ENCODE results near the gene CPT1A.
A peak's percentile ranks its signal among the peaks of the same experiment; 100 is the strongest.

Gene CPT1A

GRCh38 chr11:68854273-68854958 lies 12.7 kb upstream of the CPT1A start:
- no peak for DNase-seq (ENCODE audit: low read depth, low spot score)

DNA sequence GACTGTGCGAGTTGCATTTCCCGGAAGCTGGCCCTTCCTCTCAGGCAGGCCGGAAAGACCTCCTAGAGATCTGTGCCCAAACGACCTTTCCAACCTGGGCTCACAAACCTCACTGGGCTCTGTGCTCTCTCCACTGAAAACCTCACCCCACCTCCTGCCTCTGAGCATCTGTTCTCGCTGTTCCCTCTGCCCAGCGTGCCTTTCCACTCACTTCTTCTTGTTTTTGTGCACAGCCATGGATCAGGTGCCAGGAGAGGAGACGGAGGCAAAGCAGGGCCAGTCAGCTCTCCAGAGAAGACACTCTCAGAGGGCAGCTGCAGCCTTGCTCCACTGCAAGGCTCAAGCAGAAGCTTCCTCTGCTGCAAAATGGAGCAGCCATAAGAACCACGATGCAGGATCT lies 10.9 kb upstream of the CPT1A start:
- no peak for DNase-seq (ENCODE audit: low read depth, low spot score)

DNA sequence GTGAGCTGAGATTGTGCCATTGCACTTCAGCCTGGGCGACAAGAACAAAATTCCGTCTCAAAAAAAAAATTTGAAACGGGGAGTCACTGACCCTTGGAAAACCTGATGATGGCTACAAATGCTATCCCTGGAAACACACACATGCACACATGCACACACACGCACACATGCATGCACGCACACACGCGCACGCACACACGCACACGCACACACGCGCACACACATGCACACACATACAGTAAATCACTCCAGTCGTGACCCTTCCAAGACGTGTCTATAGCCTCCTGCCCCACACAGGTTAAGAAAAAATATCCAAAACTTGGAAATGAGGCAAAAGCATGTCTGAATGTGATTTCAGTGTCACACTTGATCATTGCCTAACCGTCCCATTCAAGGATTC lies 6.7 kb upstream of the CPT1A start:
- no peak for DNase-seq (ENCODE audit: low read depth, low spot score)

DNA sequence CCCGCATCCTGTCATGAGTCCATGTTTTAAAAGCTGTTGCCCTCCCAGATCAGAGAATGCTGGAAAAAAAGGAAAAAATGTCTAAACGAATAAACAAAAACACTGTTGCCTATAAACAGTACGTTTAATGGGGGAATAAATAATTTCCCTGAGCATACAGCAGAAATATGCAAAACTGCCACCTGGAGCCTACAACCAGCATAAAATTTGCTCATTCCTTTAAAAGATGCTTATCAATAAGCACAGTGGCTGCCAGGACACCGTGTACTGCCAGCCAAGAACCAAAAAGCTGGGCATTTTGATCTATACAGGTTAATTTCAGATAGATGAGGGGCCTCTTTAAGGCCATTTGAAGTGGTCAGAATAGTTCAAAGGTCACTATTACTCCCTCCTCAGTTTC lies 5.7 kb upstream of the CPT1A start:
- no peak for DNase-seq (ENCODE audit: low read depth, low spot score)

DNA sequence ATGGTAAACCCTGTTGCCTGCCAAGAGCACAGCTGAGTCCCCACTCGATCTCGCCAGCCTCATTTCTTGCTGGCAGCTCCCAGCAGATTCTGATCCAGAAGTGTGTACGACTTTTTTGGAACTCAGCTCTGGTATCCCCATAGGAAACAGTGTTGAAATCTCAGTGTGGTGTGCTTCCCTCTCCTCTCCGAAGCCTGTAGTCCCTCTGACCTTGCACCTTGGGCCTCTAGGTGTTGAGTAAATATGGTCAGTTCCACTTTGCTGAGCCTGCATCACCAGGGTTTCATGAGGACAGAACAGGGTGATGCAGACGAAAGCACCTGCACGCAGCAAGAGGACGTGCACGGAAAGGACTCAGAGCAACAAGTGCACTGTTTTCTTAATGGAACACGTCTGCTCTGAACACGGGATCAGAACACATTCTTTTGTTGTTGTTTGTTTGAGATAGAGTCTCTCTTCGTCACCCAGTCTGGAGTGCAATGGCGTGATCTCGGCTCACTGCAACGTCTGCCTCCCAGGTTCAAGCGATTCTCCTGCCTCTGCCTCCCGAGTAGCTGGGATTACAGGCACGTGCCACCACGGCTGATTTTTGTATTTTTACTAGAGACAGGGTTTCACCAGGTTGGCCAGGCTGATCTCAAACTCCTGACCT lies 3.8 kb upstream of the CPT1A start:
- DNase-seq (ENCODE audit: low read depth, low spot score) = no peak

DNA sequence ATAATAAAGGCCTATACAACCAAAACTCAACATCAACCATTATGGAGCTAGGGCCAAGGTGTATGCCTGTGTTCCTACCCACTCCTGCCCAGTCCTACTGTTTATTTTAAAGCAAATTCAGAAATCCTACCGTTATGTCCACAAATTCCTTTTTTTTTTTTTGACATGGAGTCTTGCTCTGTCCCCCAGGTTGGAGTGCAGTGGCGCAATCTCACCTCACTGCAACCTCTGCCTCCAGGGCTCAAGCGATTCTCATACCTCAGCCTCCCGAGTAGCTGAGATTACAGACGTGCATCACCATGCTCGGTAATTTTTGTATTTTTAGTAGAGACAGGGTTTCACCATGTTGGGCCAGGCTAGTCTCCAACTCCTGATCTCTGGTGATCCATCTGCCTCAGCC lies 3.1 kb upstream of the CPT1A start:
- no peak for DNase-seq (ENCODE audit: low read depth, low spot score)

GRCh38 chr11:68844376-68844775 lies 2.7 kb upstream of the CPT1A start:
- DNase-seq (ENCODE audit: low read depth, low spot score) = no peak

GRCh38 chr11:68843703-68844312 lies 2.1 kb upstream of the CPT1A start:
- DNase-seq (ENCODE audit: low read depth, low spot score) = no peak

GRCh38 chr11:68843052-68843561 lies 1.4 kb upstream of the CPT1A start:
- no peak for DNase-seq (ENCODE audit: low read depth, low spot score)

- DNase-seq (ENCODE audit: low read depth, low spot score) = no peak
Measured at GRCh38 chr11:68842427-68843051, 823 bp upstream of the CPT1A start.

GRCh38 chr11:68840661-68841653 lies 759 bp downstream of the CPT1A start:
- no peak for DNase-seq (ENCODE audit: low read depth, low spot score)

DNA sequence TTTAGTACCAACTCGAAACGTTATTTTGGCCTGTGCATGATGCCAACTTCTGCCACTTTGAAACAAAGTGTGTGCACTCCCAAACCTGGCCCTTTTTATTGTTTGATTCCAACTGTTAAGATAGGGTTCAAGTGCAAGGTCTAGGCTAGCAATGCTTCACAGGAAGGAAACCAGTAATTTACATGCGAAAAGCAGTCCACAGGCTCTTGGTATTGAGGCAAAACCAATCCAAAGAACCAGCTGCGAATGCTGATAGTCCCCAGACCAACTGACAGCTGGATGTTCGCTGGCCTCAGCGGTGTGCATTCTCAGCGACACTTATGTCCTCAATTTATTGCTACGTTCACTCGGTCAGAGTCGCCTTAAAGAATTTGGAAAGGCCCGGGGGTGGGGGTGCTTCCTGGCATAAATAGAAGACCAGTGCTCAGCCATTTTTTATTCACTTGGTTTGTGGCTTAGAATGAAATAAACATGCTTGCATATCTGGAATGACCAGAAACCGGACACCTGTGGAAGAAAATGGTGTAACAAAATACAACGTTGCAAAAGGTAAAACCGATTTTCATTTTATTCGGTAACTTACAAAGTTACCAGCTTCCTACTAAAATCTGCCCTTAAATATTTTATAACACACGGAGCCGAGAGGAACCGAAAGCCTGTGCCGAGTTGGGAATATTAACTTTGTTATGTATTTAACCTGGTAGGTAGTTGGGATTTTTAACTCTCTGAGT lies 1.6 kb downstream of the CPT1A start:
- DNase-seq (ENCODE audit: low read depth, low spot score) = no peak

DNA sequence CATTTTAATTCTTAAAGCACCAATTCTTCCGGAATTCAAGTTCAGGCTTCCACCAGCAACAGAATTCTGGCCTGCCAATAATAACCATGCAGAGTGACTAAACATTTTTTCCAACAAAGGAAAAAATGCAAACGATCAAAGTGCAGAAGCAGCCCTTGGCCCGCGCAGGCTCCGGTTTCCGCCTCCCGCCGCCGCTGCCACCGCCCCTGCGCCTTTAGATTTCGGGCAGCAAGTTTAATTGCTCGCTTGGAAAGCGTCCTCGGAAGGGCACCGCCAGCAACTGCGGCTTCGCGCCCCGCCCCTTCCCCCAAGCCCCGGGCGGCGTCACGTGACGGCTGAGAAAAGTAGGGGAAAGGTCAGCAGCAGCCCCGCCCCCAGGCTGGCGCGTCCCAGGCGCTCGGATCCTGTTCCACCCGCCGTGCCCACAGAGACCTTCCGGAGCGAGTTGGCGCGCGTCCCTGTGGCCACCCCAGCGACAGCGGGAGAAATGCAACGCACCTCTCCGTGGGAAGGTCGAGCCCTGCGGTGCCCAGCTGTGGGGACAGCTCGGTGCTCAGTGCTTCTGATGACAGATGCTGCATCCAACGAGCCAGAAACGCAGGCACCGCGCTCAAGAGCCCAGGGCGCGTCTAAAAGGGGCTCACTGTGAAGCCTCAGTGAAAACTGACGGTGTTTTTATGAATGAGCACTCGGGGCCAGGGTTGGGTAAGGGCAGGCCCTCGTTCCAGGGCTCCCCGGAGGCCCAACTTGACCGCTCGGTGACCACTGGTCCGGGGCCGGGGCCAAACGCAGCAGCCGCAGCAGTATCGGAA lies 2.5 kb downstream of the CPT1A start:
- DNase-seq (ENCODE audit: low read depth, low spot score) = peak; percentile 63

DNA sequence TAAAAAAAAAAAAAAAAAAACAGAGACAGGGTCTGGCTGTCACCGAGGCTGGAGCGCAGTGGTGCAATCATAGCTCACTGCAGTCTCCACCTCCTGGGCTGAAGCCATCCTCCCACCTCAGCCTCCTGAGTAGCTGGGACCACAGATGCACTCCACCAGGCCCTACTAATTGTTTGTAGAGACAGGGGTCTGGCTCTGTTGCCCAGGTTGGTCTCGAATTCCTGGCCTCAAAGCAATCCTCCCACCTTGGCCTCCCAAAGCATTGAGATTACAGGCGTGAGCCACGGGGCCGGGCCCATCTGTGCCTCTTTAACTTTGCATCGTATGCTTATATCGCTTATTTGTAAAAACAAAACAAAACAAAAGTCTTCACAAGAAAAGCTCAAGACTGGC lies 3.1 kb downstream of the CPT1A start:
- DNase-seq (ENCODE audit: low read depth, low spot score) = no peak

- DNase-seq (ENCODE audit: low read depth, low spot score) = no peak
Measured at GRCh38 chr11:68837583-68838571, 3.8 kb downstream of the CPT1A start.

DNA sequence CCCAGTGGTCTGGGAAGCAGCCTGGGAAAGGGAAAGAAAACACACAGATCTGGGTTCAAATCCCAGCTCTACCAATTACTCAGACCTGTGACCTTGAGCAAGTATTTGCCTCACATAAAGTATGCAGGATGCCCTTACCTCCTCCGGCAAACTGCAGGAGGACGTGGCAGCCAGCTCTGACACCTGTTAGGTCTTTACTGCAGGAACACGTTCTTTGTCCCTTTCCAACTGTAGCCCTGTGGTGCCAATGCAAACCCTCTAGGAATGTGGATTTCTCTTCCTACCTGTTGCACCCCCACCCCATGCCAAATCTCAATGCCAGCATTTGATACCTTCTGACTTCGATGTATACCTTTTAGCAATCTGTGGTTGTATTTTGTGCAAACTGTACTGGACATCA lies 6.0 kb downstream of the CPT1A start:
- no peak for DNase-seq (ENCODE audit: low read depth, low spot score)

DNA sequence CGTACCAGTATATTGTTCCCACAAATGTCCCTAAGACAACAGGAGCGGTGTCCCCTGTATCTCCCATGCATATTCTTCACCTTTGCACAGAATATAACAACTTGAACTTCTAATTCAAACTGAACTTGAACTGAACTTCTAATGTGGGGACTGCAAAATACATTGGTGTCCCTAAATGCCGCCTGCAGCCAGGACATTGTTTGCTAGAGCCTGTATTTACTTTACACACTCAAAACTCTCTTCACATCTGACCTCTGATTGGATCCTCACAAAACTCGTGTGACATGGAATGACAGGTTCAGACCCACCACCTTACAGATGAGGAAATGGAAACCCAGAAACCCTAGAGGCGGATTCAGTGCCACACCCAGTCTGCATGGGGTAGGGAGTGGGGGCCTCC lies 6.4 kb downstream of the CPT1A start:
- no peak for DNase-seq (ENCODE audit: low read depth, low spot score)

- no peak for DNase-seq (ENCODE audit: low read depth, low spot score)
Measured at GRCh38 chr11:68832476-68833181, 9.1 kb downstream of the CPT1A start.
